SU-DHL-6 (cell line): ENCODE results near the gene EPHA4.

Source experiments
- H2AFZ ChIP-seq: fragments of 200-600 bp; sonication (generic); 2 replicates; pipeline ENCODE4 v1.6.1; 2014; ENCODE audit warnings: low read depth, mild to moderate bottlenecking, moderate library complexity, mixed read lengths, antibody characterized with exemption, low read length; ENCODE audit not compliant: severe bottlenecking
- H3F3A ChIP-seq: fragments of 200-600 bp; shearing (Covaris generic); 2 replicates; pipeline ENCODE4 v1.6.0; 2016; ENCODE audit warnings: antibody characterized with exemption, mild to moderate bottlenecking; ENCODE audit not compliant: insufficient read depth
- H3K27ac ChIP-seq: fragments of 200-600 bp; sonication (generic); 2 replicates; pipeline ENCODE4 v1.5.1; 2016; ENCODE audit warnings: low read depth, mild to moderate bottlenecking, low read length, moderate library complexity, mixed read lengths
- H3K27me3 ChIP-seq: fragments of 200-600 bp; sonication (generic), shearing (Covaris generic); 2 replicates; pipeline ENCODE4 v1.6.0; 2014; ENCODE audit warnings: mild to moderate bottlenecking, low read length
- H3K36me3 ChIP-seq: fragments of 200-600 bp; sonication (generic); 2 replicates; pipeline ENCODE4 v1.6.1; 2014; ENCODE audit warnings: mild to moderate bottlenecking, low read length, mixed read lengths
- H3K4me2 ChIP-seq: fragments of 300-600, 200-600 bp; shearing (Covaris generic), sonication (generic); 2 replicates; pipeline ENCODE4 v1.6.0; 2014; ENCODE audit warnings: low read length, low read depth, mild to moderate bottlenecking; ENCODE audit not compliant: poor library complexity, severe bottlenecking
- H3K4me3 ChIP-seq: fragments of 200-600 bp; sonication (generic); 2 replicates; pipeline ENCODE4 v1.5.1; 2014; ENCODE audit warnings: antibody characterized with exemption, low read length, mild to moderate bottlenecking, mixed read lengths; ENCODE audit not compliant: insufficient read depth, poor library complexity, severe bottlenecking
- H3K79me2 ChIP-seq: fragments of 200-600 bp; sonication (generic); 2 replicates; pipeline ENCODE4 v1.6.1; 2014; ENCODE audit warnings: mild to moderate bottlenecking, low read length, moderate library complexity; ENCODE audit not compliant: insufficient read depth
- H3K9ac ChIP-seq: fragments of 200-600 bp; sonication (generic); 2 replicates; pipeline ENCODE4 v1.7.0; 2014; ENCODE audit warnings: mild to moderate bottlenecking, low read length
- H3K9me2 ChIP-seq: fragments of 200-600 bp; sonication (generic); replicated peaks from 2 replicates; pipeline ENCODE4 v1.6.1; 2014; ENCODE audit warnings: low read length; ENCODE audit not compliant: insufficient read depth
- H3K9me3 ChIP-seq: fragments of 200-600 bp; sonication (generic); 2 replicates; pipeline ENCODE4 v1.6.1; 2014; ENCODE audit warnings: low read length, mixed read lengths; ENCODE audit not compliant: insufficient read depth
- H4K20me1 ChIP-seq: fragments of 200-600 bp; sonication (generic); 2 replicates; pipeline ENCODE4 v1.6.1; 2014; ENCODE audit warnings: low read depth, mild to moderate bottlenecking, antibody characterized with exemption, low read length, moderate library complexity, mixed read lengths
- CTCF ChIP-seq: fragments of 200-600 bp; sonication (generic); IDR thresholded peaks from one replicate; pipeline ENCODE4 v1.5.1; 2017; ENCODE audit warnings: antibody characterized with exemption, mild to moderate bottlenecking, low read length, moderate library complexity; ENCODE audit not compliant: insufficient read depth, poor library complexity, severe bottlenecking
- EZH2phosphoT487 ChIP-seq: fragments of 200-600 bp; sonication (generic), shearing (Covaris generic); conservative IDR thresholded peaks from 2 replicates; pipeline ENCODE4 v1.6.1; 2018; ENCODE audit warnings: mild to moderate bottlenecking, antibody characterized with exemption, low read length, moderate library complexity, mixed read lengths

The EPHA4 gene

GRCh38 chr2:221588306-221588985, 16.3 kb upstream of the EPHA4 start:
- H3K27ac ChIP-seq = no peak overlapping the region
- H4K20me1 ChIP-seq = no peaks in the 10 kb centered on the region
- no peak overlapping the region for H3K4me3 ChIP-seq
- no peak overlapping the region for H3K9ac ChIP-seq
- H3K27me3 ChIP-seq = no peaks in the 10 kb centered on the region
- no peaks in the 10 kb centered on the region for H3K9me2 ChIP-seq
- no peaks in the 10 kb centered on the region for H3K36me3 ChIP-seq
- TF ChIP-seq CTCF (no peak), EZH2phosphoT487 (no peak)
- no peak overlapping the region for H3K4me2 ChIP-seq
- H3F3A ChIP-seq = no peaks in the 10 kb centered on the region
- no peaks in the 10 kb centered on the region for H3K9me3 ChIP-seq
- H3K79me2 ChIP-seq = no peaks in the 10 kb centered on the region
- H2AFZ ChIP-seq = no peak overlapping the region

GRCh38 chr2:221581986-221582385, 9.9 kb upstream of the EPHA4 start:
- no peak for TF ChIP-seq CTCF
- no peak for TF ChIP-seq EZH2phosphoT487
- Histone ChIP-seq H3K27me3 (no peaks in the 10 kb centered on the region; the same call in 1 of the 2 replicates), H3K4me3 (no peak overlapping the region), H3K36me3 (no peaks in the 10 kb centered on the region), H3K9me3 (no peaks in the 10 kb centered on the region), H3K4me2 (no peak overlapping the region), H3K79me2 (no peaks in the 10 kb centered on the region), H4K20me1 (no peaks in the 10 kb centered on the region), H2AFZ (no peak overlapping the region), H3F3A (no peaks in the 10 kb centered on the region), H3K9me2 (no peaks in the 10 kb centered on the region), H3K27ac (no peak overlapping the region), H3K9ac (no peak overlapping the region)

- Histone ChIP-seq H4K20me1 (no peaks in the 10 kb centered on the region), H3K4me3 (no peak overlapping the region), H3K36me3 (no peaks in the 10 kb centered on the region), H3K27ac (no peak overlapping the region), H3K9ac (no peak overlapping the region), H3K9me2 (no peaks in the 10 kb centered on the region), H3K4me2 (no peak overlapping the region), H3K27me3 (no peaks in the 10 kb centered on the region), H2AFZ (no peak overlapping the region), H3F3A (no peaks in the 10 kb centered on the region), H3K79me2 (no peaks in the 10 kb centered on the region), H3K9me3 (no peaks in the 10 kb centered on the region)
- TF ChIP-seq CTCF = no peak
- TF ChIP-seq EZH2phosphoT487 = no peak
Measured at GRCh38 chr2:221574231-221574570, 2.1 kb upstream of the EPHA4 start.
